NOMO-1 treated with DMSO at 0.1 percent for 48 hours (cell line): ENCODE results near the gene LYPLAL1.
"Not testable (repeated sequence)": the region's sequence is repeated elsewhere in the genome, so short reads cannot be mapped to it uniquely, and the experiment has no call there.

ENCODE experiments used
- DNase-seq: peaks from one replicate; lab custom pipeline; 2025; ENCODE audit not compliant: unreplicated experiment; lab: John Stamatoyannopoulos, UW

The LYPLAL1 gene

GRCh38 chr1:219161371-219161770 is 12.3 kb upstream of the LYPLAL1 start:
- DNase-seq: no peak

GRCh38 chr1:219163401-219163954 is 10.2 kb upstream of the LYPLAL1 start:
- no peak for DNase-seq

- DNase-seq: no peak
Observed at GRCh38 chr1:219171192-219171935, 2.3 kb upstream of the LYPLAL1 start.

- no peak for DNase-seq
Observed at GRCh38 chr1:219172821-219173220, 857 bp upstream of the LYPLAL1 start.

- DNase-seq: no peak
Observed at GRCh38 chr1:219173434-219173757, 282 bp upstream of the LYPLAL1 start.

GRCh38 chr1:219174460-219175211 is 958 bp downstream of the LYPLAL1 start:
- peak; percentile 10 for DNase-seq

GRCh38 chr1:219175212-219175564 is 1.5 kb downstream of the LYPLAL1 start:
- no peak for DNase-seq

GRCh38 chr1:219176168-219176567 is 2.5 kb downstream of the LYPLAL1 start:
- DNase-seq: no peak

GRCh38 chr1:219177363-219177762 is 3.7 kb downstream of the LYPLAL1 start:
- no peak for DNase-seq

- DNase-seq: no peak
Observed at GRCh38 chr1:219177940-219178339, 4.3 kb downstream of the LYPLAL1 start.

GRCh38 chr1:219179293-219179692 is 5.6 kb downstream of the LYPLAL1 start:
- DNase-seq: no peak

- DNase-seq: no peak
Observed at GRCh38 chr1:219184337-219184736, 10.7 kb downstream of the LYPLAL1 start.

- no peak for DNase-seq
Observed at GRCh38 chr1:219185486-219186117, 11.9 kb downstream of the LYPLAL1 start.

- DNase-seq: peak; percentile 48
Observed at GRCh38 chr1:219188331-219188803, 14.7 kb downstream of the LYPLAL1 start.

- no peak for DNase-seq
Observed at GRCh38 chr1:219189021-219189824, 15.5 kb downstream of the LYPLAL1 start.

- DNase-seq: no peak
Observed at GRCh38 chr1:219189952-219190351, 16.3 kb downstream of the LYPLAL1 start.

- DNase-seq: no peak
Observed at GRCh38 chr1:219190605-219191004, 16.9 kb downstream of the LYPLAL1 start.

- not testable (repeated sequence) for DNase-seq
Observed at GRCh38 chr1:219195833-219196232, 22.2 kb downstream of the LYPLAL1 start.

- no peak for DNase-seq
Observed at GRCh38 chr1:219201656-219202055, 28.0 kb downstream of the LYPLAL1 start.

- DNase-seq: no peak
Observed at GRCh38 chr1:219202567-219202966, 28.9 kb downstream of the LYPLAL1 start.

GRCh38 chr1:219206350-219206749 is 32.7 kb downstream of the LYPLAL1 start:
- no peak for DNase-seq
